KOPT-K1 (cell line): ENCODE results near the gene PROX1.
"Not testable (repeated sequence)": the region's sequence is repeated elsewhere in the genome, so short reads cannot be mapped to it uniquely, and the experiment has no call there.

ENCODE experiments used
- H3K27ac ChIP-seq: fragments of 200-600 bp; sonication (generic); 2 replicates; pipeline ENCODE4 v1.5.1; 2016; ENCODE audit warnings: antibody characterized with exemption, mild to moderate bottlenecking, low read depth, low read length; ENCODE audit not compliant: poor library complexity, severe bottlenecking
- H3K36me3 ChIP-seq: fragments of 200-600 bp; sonication (generic); 2 replicates; pipeline ENCODE4 v1.5.1; 2017; ENCODE audit warnings: antibody characterized with exemption, mild to moderate bottlenecking, low read length, moderate library complexity; ENCODE audit not compliant: insufficient read depth
- H3K9me3 ChIP-seq: fragments of 200-600 bp; sonication (generic); 2 replicates; pipeline ENCODE4 v1.5.1; 2017; ENCODE audit warnings: antibody characterized with exemption, low read length, mild to moderate bottlenecking; ENCODE audit not compliant: insufficient read depth, poor library complexity, severe bottlenecking

Gene PROX1

DNA sequence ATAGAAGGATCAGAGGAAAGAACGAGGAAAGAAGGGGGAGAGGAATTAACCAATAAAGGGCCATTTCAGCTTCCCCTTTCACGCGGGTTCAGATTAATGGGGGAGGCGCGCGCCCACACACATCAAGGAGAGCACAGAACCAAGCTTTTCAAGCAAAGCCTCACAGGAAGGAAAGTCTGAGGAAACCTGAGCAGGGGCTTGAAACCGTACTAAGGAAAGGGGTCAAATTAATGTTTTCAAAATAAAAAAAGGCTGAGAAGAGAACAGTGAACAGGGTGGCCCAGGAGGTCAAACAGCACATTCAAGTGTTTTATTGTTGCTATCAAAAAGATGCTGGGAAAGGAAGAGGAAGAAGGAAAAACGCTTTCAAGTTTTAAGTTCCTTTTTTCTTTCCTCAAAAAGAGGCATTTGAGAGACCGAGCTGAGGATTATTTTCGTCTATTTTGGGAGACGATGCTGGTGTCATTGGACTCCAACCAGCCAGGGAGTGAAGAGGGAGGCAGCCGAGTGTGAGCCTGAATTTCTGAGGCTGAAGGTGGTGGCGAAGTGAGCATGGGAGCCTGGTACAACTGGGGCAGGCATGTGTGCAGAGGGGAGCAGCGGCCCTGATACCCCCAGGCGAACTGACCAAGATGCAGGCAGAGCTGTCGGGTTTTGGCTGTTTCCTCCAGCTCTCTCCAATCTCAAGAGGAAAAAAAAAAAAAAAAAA, 88.4 kb downstream of the PROX1 start:
- H3K27ac ChIP-seq: no peak overlapping the region
- no peaks in the 10 kb centered on the region for H3K9me3 ChIP-seq
- H3K36me3 ChIP-seq: no peaks in the 10 kb centered on the region

DNA sequence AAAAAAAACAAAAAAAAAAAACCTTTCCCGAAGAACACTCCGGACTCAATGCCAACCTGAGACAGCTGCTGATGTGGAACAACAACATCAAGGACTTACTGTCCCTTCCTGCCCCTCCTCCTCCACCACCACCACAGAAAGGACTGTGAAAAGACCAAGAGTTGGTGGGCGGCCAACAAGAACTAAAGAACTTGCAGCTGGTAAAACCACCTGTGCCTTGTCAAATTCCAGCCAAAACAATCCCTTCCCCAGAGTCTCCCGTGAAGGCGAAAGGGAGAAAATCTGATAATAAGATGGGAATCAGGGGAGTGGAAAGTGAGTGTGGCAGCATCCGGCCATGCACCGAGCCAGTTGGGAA, 88.9 kb downstream of the PROX1 start:
- Histone ChIP-seq H3K9me3 (no peaks in the 10 kb centered on the region), H3K36me3 (no peaks in the 10 kb centered on the region), H3K27ac (no peak overlapping the region)

DNA sequence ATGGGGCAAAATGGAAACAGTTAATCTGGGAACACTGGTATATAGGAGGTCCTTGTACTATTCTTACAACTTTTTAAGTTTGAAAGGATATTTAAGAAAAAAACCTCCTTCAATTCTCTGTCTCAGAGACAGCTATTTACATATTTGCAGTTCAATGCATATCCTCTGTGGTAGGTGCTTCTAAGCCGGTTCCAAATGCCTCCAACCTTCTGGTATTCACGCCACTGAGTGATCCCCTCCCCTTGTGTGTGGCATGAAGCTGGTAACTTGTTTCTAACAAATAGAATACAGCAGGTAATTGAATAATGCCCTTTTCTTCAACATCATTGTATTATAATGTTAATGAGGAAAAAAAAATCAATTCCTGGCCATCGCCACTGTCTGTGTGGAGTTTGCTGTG, 91.2 kb downstream of the PROX1 start:
- Histone ChIP-seq H3K36me3 (no peaks in the 10 kb centered on the region), H3K9me3 (no peaks in the 10 kb centered on the region), H3K27ac (no peak overlapping the region)

GRCh38 chr1:214085325-214085724, 97.6 kb downstream of the PROX1 start:
- Histone ChIP-seq H3K27ac (no peak overlapping the region), H3K9me3 (no peaks in the 10 kb centered on the region), H3K36me3 (no peaks in the 10 kb centered on the region)

DNA sequence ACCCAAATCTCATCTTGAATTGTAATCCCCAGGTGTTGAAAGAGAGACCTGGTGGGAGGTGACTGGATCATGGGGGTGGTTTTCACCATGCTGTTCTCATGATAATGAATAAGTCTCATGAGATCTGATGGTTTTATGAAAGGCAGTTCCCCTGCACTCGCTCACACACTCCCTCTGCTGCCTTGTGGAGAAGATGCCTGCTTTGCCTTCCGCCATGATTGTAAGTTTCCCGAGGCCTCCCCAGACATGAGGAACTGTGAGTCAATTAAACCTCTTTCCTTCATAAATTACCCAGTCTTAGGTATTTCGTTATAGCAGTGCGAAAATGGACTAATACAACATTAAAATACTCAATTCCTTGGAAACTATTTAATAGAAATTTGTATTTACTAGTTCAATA, 99.2 kb downstream of the PROX1 start:
- H3K36me3 ChIP-seq: no peaks in the 10 kb centered on the region
- H3K9me3 ChIP-seq: no peaks in the 10 kb centered on the region
- H3K27ac ChIP-seq: no peak overlapping the region

- not testable (repeated sequence) for H3K9me3 ChIP-seq, H3K36me3 ChIP-seq, H3K27ac ChIP-seq
Measured at GRCh38 chr1:214089003-214089402, 101.2 kb downstream of the PROX1 start.
